B cell (primary cell): ENCODE results near the gene RNF34. TPM values are rescaled to one million over a fixed set of nuclear protein-coding genes. Genes with fewer than 3 reads are reported as not detected.

Experiments
- ATAC-seq: fragments of 200-7000 bp; cut with Tn5 transposase; one replicate; pipeline ENCODE4 v1.10.0; 2021; ENCODE audit warnings: low read depth, mild to moderate bottlenecking, moderate number of reproducible peaks, moderate library complexity
- CTCF ChIA-PET: fragments of 350-600 bp; sonication (Branson Sonifier 250); formaldehyde crosslinking; loops from one replicate; lab custom pipeline; 2021; ENCODE audit warnings: antibody characterized with exemption, inconsistent platforms; lab: Charles Lee
- POLR2A ChIA-PET: fragments of 350-600 bp; sonication (Branson Sonifier 250); formaldehyde crosslinking; loops from one replicate; lab custom pipeline; 2021; ENCODE audit warnings: antibody characterized with exemption; lab: Charles Lee
- DNase-seq: peaks from one replicate; pipeline ENCODE4 v3.0.0; 2013
- H2AFZ ChIP-seq: 2 replicates; pipeline ENCODE4 v1.6.1; 2012; ENCODE audit warnings: mild to moderate bottlenecking, low read depth, low read length; ENCODE audit not compliant: insufficient read depth, poor library complexity, severe bottlenecking
- H3K27ac ChIP-seq, 2 donors: 1 replicate in 1 of 2; 2 replicates in 1 of 2; pipeline ENCODE4 v1.5.1; 2012 to 2013; ENCODE audit warnings: low read length in 2 of 2, mild to moderate bottlenecking in 2 of 2, moderate library complexity in 1 of 2
- H3K27me3 ChIP-seq, 4 experiments: fragments of 200-600 bp in 1 of 4; sonication (generic) in 1 of 4; replicated peaks in 1 of 4; 1 replicate in 2 of 4; 2 replicates in 2 of 4; pipeline versions ENCODE4 v1.6.1 to v1.7.0; 2013 to 2016; ENCODE audit warnings: low read length in 3 of 4, mild to moderate bottlenecking in 2 of 4, mixed read lengths in 1 of 4, moderate library complexity in 1 of 4; ENCODE audit not compliant: insufficient read depth in 4 of 4, control insufficient read depth in 3 of 4; ENCODE audit errors: control extremely low read depth in 1 of 4
- H3K36me3 ChIP-seq, 2 experiments: replicated peaks in 1 of 2; 1 replicate in 1 of 2; 2 replicates in 1 of 2; pipeline versions ENCODE4 v1.6.1 to v1.7.1; 2013; ENCODE audit warnings: low read length in 1 of 2; ENCODE audit not compliant: insufficient read depth in 2 of 2, control insufficient read depth in 1 of 2; ENCODE audit errors: control extremely low read depth in 1 of 2, extremely low read depth in 1 of 2
- H3K4me1 ChIP-seq, 2 donors: fragments of 200-600 bp in 1 of 2; sonication (generic) in 1 of 2; 1 replicate in 1 of 2; 2 replicates in 1 of 2; pipeline versions ENCODE4 v1.5.1 to v1.6.1; 2013 to 2017; ENCODE audit warnings: low read length in 2 of 2; ENCODE audit not compliant: control insufficient read depth in 2 of 2, insufficient read depth in 2 of 2
- H3K4me2 ChIP-seq: replicated peaks from 2 replicates; pipeline ENCODE3; 2012; ENCODE audit warnings: mild to moderate bottlenecking, low read depth, low read length; ENCODE audit not compliant: poor library complexity, severe bottlenecking
- H3K4me3 ChIP-seq, 5 experiments: fragments of 200-600 bp in 1 of 5; sonication (generic) in 1 of 5; 1 replicate in 3 of 5; 2 replicates in 2 of 5; pipeline versions ENCODE4 v1.5.1 to v1.7.0; 2011 to 2016; ENCODE audit warnings: low read length in 4 of 5, mild to moderate bottlenecking in 4 of 5, low read depth in 2 of 5, control low read depth in 1 of 5, moderate library complexity in 1 of 5; ENCODE audit not compliant: insufficient read depth in 1 of 5; ENCODE audit errors: control extremely low read depth in 1 of 5, extremely low read depth in 1 of 5
- H3K79me2 ChIP-seq: fragments of 200-600 bp; sonication (generic); one replicate; pipeline ENCODE4 v1.6.0; 2016; ENCODE audit warnings: low read length; ENCODE audit not compliant: control insufficient read depth, insufficient read depth
- H3K9ac ChIP-seq: fragments of 200-600 bp; sonication (generic); 2 replicates; pipeline ENCODE4 v1.6.1; 2017; ENCODE audit warnings: mild to moderate bottlenecking, low read length, moderate library complexity
- H3K9me3 ChIP-seq, 3 donors: one replicate each; pipeline versions ENCODE4 v1.6.1 to v1.7.1; 2013; ENCODE audit warnings: low read length in 2 of 3; ENCODE audit not compliant: control insufficient read depth in 2 of 3, insufficient read depth in 1 of 3; ENCODE audit errors: control extremely low read depth in 1 of 3
- H4K20me1 ChIP-seq: 2 replicates; pipeline ENCODE4 v1.6.0; 2012; ENCODE audit warnings: mild to moderate bottlenecking, low read length; ENCODE audit not compliant: insufficient read depth, control insufficient read depth, poor library complexity, severe bottlenecking
- H3K27ac Mint-ChIP-seq: one replicate; pipeline ENCODE4 v1.8.0; 2021; ENCODE audit warnings: mixed read lengths
- H3K27me3 Mint-ChIP-seq: one replicate; pipeline ENCODE4 v1.8.0; 2021; ENCODE audit warnings: mixed read lengths
- H3K4me1 Mint-ChIP-seq: one replicate; pipeline ENCODE4 v1.8.0; 2021; ENCODE audit warnings: mixed read lengths
- H3K4me3 Mint-ChIP-seq: one replicate; pipeline ENCODE4 v1.8.0; 2021; ENCODE audit warnings: mixed read lengths
- H3K9me3 Mint-ChIP-seq: one replicate; pipeline ENCODE4 v1.8.0; 2022; ENCODE audit warnings: mixed read lengths; ENCODE audit not compliant: insufficient read depth
- CTCF ChIP-seq: fragments of 200-600 bp; IDR thresholded peaks from one replicate; pipeline ENCODE4 v1.8.0; 2022; ENCODE audit warnings: antibody characterized with exemption, mild to moderate bottlenecking
- EZH2 ChIP-seq: IDR thresholded peaks from 2 replicates; pipeline ENCODE4 v1.6.1; 2012; ENCODE audit warnings: borderline replicate concordance, low read depth, mild to moderate bottlenecking, moderate library complexity, low read length; ENCODE audit not compliant: insufficient read depth, poor library complexity, severe bottlenecking
- WGBS: methylation state at CpG from one replicate; pipeline ENCODE4 v1.1.5; 2013; ENCODE audit warnings: missing lambda C conversion rate; ENCODE audit not compliant: insufficient coverage; 5-methylcytosine and 5-hydroxymethylcytosine counted together
- intact Hi-C: fragments of 100-400 bp; cut with micrococcal nuclease; formaldehyde crosslinking; loops from one replicate; pipeline ENCODE4 v1.10.0; 2022
- polyA plus RNA-seq: library from polyadenylated mRNA; depleted of rRNA; stranded (reverse); fragments of >200 nt; gene quantifications from 2 replicates; pipeline ENCODE4 v1.2.3, GENCODE V29; 2012
- total RNA-seq, 2 donors: library from RNA; stranded (reverse); fragments of 120-200 nt in 1 of 2; gene quantifications; 1 replicate in 1 of 2; 2 replicates in 1 of 2; pipeline versions ENCODE4 v1.2.3 to v1.2.4, GENCODE V29; 2013 to 2022

Gene RNF34
- total and polyA plus RNA-seq, 2 donors (not counting 1 experiment from before 2014, with no cell fraction given) = 24.9 to 86.7 TPM

- Histone ChIP-seq H3K27ac (peak overlapping the region; percentile 28 to 49), H3K4me2 (no peak overlapping the region), H3K79me2 (peaks cover 7% of the 10 kb centered on the region), H2AFZ (no peak overlapping the region), H3K27me3 (no peaks in the 10 kb centered on the region), H3K4me3 (no peak overlapping the region), H4K20me1 (peaks cover 19% of the 10 kb centered on the region), H3K36me3 (peaks cover 0 to 82% of the 10 kb centered on the region in 2 experiments), H3K4me1 (peaks cover 12 to 25% of the 10 kb centered on the region in 2 donors), H3K9me3 (peaks cover 0 to 18% (median 9%) of the 10 kb centered on the region in 3 donors), H3K9ac (no peak overlapping the region)
- CTCF ChIA-PET = interaction anchor here (1.3 to 6.0 kb wide), 2 partner anchors 19 to 24 kb away, joined by 4 to 48 read pairs; no protein-coding TSS in a partner anchor
- TF ChIP-seq EZH2 (no peak), CTCF (no peak)
- Mint-ChIP-seq H3K27ac (peak overlapping the region; percentile 70), H3K9me3 (no peaks in the 10 kb centered on the region), H3K4me1 (peaks cover 20% of the 10 kb centered on the region), H3K4me3 (no peak overlapping the region), H3K27me3 (no peaks in the 10 kb centered on the region)
- 100% methylated on average over 1 of the region's 1 CpG for WGBS
- ATAC-seq = no peak
- DNase-seq = no peak
- intact Hi-C loops = loop anchor here (2.0 kb wide), 3 partner anchors 24 to 72 kb away; partner anchors contain the start of genes ANAPC5 and RNF34
- POLR2A ChIA-PET = interaction anchor here (0.6 to 1.7 kb wide), 3 partner anchors 21 to 167 kb away, joined by 3 to 8 read pairs (median 6); partner anchors contain the start of gene RNF34
Measured at GRCh38 chr12:121424624-121424975, 24.7 kb downstream of the RNF34 start.

- H4K20me1 ChIP-seq = peaks cover 21% of the 10 kb centered on the region
- H3K4me3 Mint-ChIP-seq = no peak overlapping the region
- H3K36me3 ChIP-seq = peaks cover 1 to 81% of the 10 kb centered on the region in 2 experiments
Measured at GRCh38 chr12:121427556-121428050, 27.7 kb downstream of the RNF34 start.

More at GRCh38 chr12:121427556-121428050, 27.7 kb downstream of the RNF34 start:
- intact Hi-C loops = loop anchor here (5.0 kb wide), 1 partner anchor 35 kb away; no protein-coding TSS in a partner anchor
- peak overlapping the region; percentile 21 for H3K27ac Mint-ChIP-seq
- POLR2A ChIA-PET = no interaction called here
- ATAC-seq (no peak), DNase-seq (no peak)
- peaks cover 0 to 18% (median 9%) of the 10 kb centered on the region in 3 donors for H3K9me3 ChIP-seq
- H2AFZ ChIP-seq = no peak overlapping the region
- H3K4me3 ChIP-seq = no peak overlapping the region
- peaks cover 12 to 25% of the 10 kb centered on the region in 2 donors for H3K4me1 ChIP-seq
- no peaks in the 10 kb centered on the region for H3K9me3 Mint-ChIP-seq
- WGBS = no CpG with 5 or more reads among the region's 2 CpGs
- H3K27ac ChIP-seq = no peak overlapping the region
- no peak overlapping the region for H3K4me2 ChIP-seq
- H3K27me3 ChIP-seq = no peaks in the 10 kb centered on the region
- CTCF ChIA-PET = interaction anchor here (0.7 kb wide), 1 partner anchor 1779 kb away, joined by 3 read pairs; no protein-coding TSS in a partner anchor
- no peak overlapping the region for H3K9ac ChIP-seq
- H3K27me3 Mint-ChIP-seq = no peaks in the 10 kb centered on the region
- peaks cover 20% of the 10 kb centered on the region for H3K4me1 Mint-ChIP-seq
- H3K79me2 ChIP-seq = peaks cover 11% of the 10 kb centered on the region
- TF ChIP-seq EZH2 (no peak), CTCF (no peak)
